HG03139 (cell line): ENCODE data around the gene ZC3H12C.
"Not testable (repeated sequence)": the region's sequence is repeated elsewhere in the genome, so short reads cannot be mapped to it uniquely, and the experiment has no call there.

Experiments used
- ATAC-seq: cut with Tn5 transposase; IDR thresholded peaks from one replicate; pipeline ENCODE4 v1.9.1; 2021; ENCODE audit not compliant: unreplicated experiment

The ZC3H12C gene

GRCh38 chr11:110092515-110093406, at the start of gene ZC3H12C:
Gene ZC3H12C, plus strand, starts transcription at chr11:110093392. Its CDS starts 20 bp downstream, at chr11:110093412.
- ATAC-seq, result peak; percentile 58

- ATAC-seq, result no peak
Measured at GRCh38 chr11:110044226-110044968, 48.8 kb upstream of the ZC3H12C start.

GRCh38 chr11:110046775-110047380, 46.3 kb upstream of the ZC3H12C start:
- no peak for ATAC-seq

- no peak for ATAC-seq
Measured at GRCh38 chr11:110049501-110050200, 43.5 kb upstream of the ZC3H12C start.

- no peak for ATAC-seq
Measured at GRCh38 chr11:110050201-110050506, 43.0 kb upstream of the ZC3H12C start.

GRCh38 chr11:110053848-110054414, 39.3 kb upstream of the ZC3H12C start:
- no peak for ATAC-seq

- ATAC-seq, result no peak
Measured at GRCh38 chr11:110056956-110057355, 36.2 kb upstream of the ZC3H12C start.

- ATAC-seq, result no peak
Measured at GRCh38 chr11:110059706-110060463, 33.3 kb upstream of the ZC3H12C start.

GRCh38 chr11:110061296-110061695, 31.9 kb upstream of the ZC3H12C start:
- no peak for ATAC-seq

- no peak for ATAC-seq
Measured at GRCh38 chr11:110062247-110062646, 30.9 kb upstream of the ZC3H12C start.

GRCh38 chr11:110065189-110065588, 28.0 kb upstream of the ZC3H12C start:
- no peak for ATAC-seq

GRCh38 chr11:110068001-110068400, 25.2 kb upstream of the ZC3H12C start:
- not testable (repeated sequence) for ATAC-seq

- ATAC-seq, result no peak
Measured at GRCh38 chr11:110069158-110069737, 23.9 kb upstream of the ZC3H12C start.

- no peak for ATAC-seq
Measured at GRCh38 chr11:110070176-110070575, 23.0 kb upstream of the ZC3H12C start.

- peak; percentile 54 for ATAC-seq
Measured at GRCh38 chr11:110071197-110071596, 22.0 kb upstream of the ZC3H12C start.

GRCh38 chr11:110072930-110073329, 20.3 kb upstream of the ZC3H12C start:
- no peak for ATAC-seq

- ATAC-seq, result no peak
Measured at GRCh38 chr11:110074499-110074898, 18.7 kb upstream of the ZC3H12C start.

GRCh38 chr11:110075105-110075846, 17.9 kb upstream of the ZC3H12C start:
- no peak for ATAC-seq

GRCh38 chr11:110075847-110076208, 17.4 kb upstream of the ZC3H12C start:
- ATAC-seq, result no peak
